HL-60/S4 treated with phorbol 12-myristate 13-acetate at 8.2 ng/mL for 4 days and 3 days (cell line): Measurements from ENCODE around the gene C17orf50.

Experiments
- in situ Hi-C: fragments of 300-500 bp; cut with MboI; formaldehyde crosslinking; loops from 2 replicates; pipeline ENCODE4 v1.15.0; 2022; ENCODE audit warnings: low sequenced_read_pairs

C17orf50 gene

DNA sequence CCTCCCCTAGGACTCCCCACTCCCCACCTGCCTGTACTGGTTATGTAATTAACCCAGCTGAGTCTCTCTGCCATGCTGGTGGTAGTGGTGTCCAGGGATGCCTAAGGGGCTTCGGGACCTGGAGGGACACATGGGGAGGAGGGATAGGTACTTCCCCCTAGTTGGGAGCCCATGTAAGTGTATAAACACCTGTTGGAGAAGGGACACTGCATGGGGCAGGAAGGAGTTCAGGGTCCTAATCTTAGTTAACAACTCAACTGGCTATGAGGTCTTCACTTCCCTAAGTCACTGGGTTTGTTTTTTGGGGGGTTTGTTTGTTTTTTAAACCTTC lies 27.9 kb upstream of the C17orf50 start:
- in situ Hi-C loops = loop anchor here (25.0 kb wide), 1 partner anchor 120 kb away; no protein-coding TSS in a partner anchor

DNA sequence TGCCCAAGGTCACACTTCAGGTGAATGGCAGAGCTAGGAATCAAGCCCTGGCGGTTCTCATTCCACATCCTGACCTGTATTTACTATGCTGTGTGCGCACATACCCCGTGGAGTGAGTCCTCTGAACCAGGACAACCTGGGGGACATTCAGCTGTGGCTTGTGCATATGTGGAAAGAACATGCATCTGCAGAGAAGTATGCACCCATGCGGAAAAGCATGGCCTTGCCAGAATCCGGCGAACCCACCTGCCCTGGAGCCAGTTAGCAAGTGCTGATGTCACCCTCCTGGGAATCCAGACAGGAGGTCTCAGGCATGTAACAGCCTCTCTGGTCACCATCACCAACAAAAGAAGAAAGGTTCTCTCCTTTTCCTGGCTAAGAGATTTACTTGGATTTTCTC lies 27.3 kb upstream of the C17orf50 start:
- in situ Hi-C loops = loop anchor here (25.0 kb wide), 1 partner anchor 121 kb away; no protein-coding TSS in a partner anchor

- in situ Hi-C loops = loop anchor here (25.0 kb wide), 1 partner anchor 122 kb away; no protein-coding TSS in a partner anchor
Measured at GRCh38 chr17:35734396-35734795, 26.3 kb upstream of the C17orf50 start.

DNA sequence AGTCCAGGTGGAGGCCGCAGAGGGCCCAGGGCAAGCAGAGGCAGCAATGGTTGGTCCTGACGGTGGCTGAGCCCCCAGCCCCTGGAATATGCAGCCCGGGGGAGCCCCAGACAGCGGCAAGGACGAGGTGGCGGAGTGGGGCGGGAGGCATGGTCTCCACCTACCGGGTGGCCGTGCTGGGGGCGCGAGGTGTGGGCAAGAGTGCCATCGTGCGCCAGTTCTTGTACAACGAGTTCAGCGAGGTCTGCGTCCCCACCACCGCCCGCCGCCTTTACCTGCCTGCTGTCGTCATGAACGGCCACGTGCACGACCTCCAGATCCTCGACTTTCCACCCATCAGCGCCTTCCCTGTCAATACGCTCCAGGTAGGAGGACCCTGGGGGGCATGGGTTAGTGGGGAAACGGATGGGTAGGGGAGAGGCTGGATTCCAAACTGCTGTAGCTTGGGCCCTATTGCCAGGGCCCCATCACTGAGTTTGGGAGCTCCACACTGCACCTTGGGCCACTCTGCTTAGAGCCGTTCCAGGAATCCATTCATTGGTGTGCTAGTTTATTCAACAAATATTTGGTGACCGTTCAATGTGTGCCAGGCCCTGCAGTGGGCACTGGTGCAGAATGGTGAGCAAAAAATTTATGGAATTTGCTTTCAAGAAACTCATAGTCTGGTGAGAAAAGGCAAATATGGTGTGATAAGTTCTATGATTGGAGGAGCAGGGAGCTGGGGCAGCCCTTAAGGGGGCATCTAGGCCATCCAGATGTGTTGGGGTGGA lies 25.5 kb upstream of the C17orf50 start:
- in situ Hi-C loops = loop anchor here (25.0 kb wide), 1 partner anchor 123 kb away; no protein-coding TSS in a partner anchor

DNA sequence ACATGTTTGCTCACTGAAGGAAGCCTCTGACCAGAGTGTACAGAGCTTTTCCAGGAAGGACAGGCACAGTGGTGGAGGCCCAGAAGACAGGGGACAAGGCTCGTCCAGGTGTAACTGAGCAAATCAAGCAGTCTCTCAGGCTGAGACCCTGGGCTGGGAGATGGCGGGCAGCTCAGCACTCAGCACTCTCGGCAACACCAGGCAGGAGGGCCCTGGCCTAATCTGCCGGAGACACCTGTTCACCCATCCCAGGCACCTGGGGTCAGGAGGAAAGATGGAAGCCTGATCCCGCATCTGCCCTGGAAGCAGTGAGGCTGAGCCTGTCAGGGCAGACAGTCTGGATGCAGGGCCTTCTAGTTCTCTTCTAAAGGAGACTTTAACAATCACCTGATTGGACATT lies 24.5 kb upstream of the C17orf50 start:
- in situ Hi-C loops = loop anchor here (25.0 kb wide), 1 partner anchor 124 kb away; no protein-coding TSS in a partner anchor

- in situ Hi-C loops = loop anchor here (25.0 kb wide), 1 partner anchor 126 kb away; no protein-coding TSS in a partner anchor
Measured at GRCh38 chr17:35738519-35739133, 22.1 kb upstream of the C17orf50 start.

DNA sequence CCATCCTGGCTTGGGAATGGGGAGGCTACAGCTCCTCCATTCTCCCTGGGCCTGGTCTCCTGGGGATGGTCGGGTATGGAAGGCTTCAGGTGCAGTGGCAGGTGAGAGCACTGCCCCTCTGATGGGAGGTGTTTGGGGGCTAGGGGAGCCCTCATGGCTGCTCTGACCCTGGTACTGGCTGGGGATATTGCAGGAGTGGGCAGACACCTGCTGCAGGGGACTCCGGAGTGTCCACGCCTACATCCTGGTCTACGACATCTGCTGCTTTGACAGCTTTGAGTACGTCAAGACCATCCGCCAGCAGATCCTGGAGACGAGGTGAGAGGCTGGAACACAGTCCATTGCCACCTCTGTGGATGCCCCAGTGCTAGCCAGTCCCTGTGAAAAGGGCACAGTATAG lies 20.5 kb upstream of the C17orf50 start:
- in situ Hi-C loops = loop anchor here (25.0 kb wide), 1 partner anchor 128 kb away; no protein-coding TSS in a partner anchor

DNA sequence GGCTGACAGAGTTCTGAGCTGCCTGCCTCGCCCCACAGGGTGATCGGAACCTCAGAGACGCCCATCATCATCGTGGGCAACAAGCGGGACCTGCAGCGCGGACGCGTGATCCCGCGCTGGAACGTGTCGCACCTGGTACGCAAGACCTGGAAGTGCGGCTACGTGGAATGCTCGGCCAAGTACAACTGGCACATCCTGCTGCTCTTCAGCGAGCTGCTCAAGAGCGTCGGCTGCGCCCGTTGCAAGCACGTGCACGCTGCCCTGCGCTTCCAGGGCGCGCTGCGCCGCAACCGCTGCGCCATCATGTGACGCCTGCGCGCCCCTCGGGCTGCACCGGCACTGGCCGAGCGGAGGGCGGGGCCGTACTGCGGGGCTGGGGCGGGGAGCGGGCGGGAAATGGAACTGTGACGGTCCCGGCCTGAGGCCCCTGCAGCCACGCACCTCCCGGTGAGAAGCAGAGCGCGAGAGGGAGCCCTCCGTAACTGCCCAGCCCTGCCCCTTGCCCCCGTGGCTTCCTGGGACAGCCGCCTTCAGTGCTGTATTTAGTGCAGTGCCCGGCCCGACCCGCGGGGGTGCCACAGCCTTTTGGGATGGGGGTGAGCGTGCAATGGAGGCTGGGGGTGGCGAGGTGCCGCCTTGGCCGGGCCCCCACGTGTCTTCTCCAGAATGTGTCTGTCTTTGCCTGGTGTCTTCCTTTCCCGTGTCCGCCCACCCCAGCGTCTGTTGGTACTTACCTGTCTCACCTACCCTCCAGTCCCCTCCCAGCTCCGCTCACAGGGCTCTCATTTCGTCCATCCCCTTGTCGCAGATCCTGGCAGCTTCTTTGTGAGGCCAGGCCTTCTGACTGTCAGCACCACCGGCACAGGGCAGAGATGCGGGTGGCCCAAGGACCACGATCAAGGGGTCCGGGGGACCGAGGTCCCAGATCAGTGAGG lies 19.4 kb upstream of the C17orf50 start:
- in situ Hi-C loops = loop anchor here (25.0 kb wide), 1 partner anchor 129 kb away; no protein-coding TSS in a partner anchor

DNA sequence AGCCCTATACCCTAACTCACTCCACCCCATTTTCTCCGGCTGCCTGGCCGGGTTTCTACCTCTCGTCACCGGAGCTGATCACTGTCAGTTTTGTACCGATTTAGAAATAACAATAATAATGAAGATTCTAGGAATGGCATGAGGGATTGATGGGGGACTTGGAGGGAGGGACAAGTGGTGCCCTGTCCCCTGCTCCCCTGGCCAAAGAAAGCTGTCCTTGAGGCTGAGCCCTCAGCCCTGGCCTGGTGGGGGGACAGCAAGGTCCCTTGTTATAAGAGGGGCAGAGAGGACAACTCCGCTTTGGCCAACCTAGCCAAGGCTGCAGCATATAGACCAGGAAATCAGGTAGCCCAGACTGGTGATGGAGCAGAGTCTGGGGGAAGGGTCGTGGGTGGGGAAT lies 18.2 kb upstream of the C17orf50 start:
- in situ Hi-C loops = loop anchor here (25.0 kb wide), 1 partner anchor 130 kb away; no protein-coding TSS in a partner anchor

DNA sequence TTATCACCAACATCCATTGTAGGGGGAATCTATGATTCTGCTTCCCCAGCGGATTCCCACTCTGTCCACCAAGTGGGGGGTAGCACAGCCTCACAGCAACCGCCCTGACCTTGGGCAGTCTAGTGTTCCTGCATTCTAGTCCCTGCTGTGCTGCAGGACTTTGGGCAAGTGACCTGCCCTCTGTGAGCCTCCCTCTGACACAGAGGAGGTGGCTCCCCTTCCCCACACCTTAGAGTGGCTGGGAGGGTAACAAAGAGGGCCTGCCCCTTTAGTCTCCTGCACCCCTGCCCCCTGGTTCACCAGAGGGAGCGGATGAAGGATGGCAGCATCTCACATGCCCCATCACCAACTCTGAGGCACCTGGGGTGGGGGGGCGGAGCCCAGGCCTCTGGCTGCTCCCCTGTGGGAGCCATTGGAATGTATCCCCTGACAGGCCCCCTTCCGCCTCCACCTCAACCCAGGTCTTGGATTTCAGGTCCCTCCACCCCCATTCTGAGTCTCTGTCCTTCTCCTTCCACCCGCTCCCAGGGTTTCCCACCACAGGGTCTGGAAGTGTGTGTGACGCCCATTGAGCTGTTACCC lies 17.7 kb upstream of the C17orf50 start:
- in situ Hi-C loops = loop anchor here (25.0 kb wide), 1 partner anchor 131 kb away; no protein-coding TSS in a partner anchor

DNA sequence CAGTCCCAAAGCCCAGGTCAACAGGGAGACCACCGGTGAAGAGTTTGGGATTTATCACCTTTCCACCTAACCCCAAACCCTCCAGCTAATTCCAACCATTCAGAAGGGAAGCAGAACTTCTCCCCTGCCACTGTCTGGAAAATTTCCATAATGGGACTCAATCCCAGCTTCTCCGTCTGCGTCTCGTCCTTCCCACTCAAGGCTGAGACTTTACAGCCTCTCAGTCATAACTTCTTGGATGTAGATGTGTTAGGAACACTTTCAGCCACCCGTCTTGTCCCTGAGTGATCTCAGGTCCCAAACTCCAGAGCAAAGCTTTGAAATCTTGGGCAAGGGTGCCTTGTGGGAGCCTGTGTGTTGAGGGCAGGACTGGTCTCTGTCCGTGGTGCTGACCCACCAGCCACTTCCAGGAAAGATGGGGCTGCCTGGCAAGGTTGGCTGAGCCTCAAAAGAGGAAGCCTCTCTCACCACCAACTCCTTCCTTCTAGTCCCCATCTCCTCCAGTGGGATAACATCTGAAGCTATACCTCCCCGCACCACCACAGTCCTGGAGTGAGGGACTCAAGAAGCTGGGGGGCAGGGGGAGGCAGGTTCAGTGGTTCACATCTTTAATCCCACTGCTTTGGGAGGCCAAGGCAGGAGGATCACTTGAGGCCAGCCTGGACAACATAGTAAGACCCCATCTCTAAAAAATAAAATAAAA lies 16.9 kb upstream of the C17orf50 start:
- in situ Hi-C loops = loop anchor here (25.0 kb wide), 1 partner anchor 131 kb away; no protein-coding TSS in a partner anchor

GRCh38 chr17:35744830-35745229 lies 15.9 kb upstream of the C17orf50 start:
- in situ Hi-C loops = loop anchor here (25.0 kb wide), 1 partner anchor 133 kb away; no protein-coding TSS in a partner anchor

DNA sequence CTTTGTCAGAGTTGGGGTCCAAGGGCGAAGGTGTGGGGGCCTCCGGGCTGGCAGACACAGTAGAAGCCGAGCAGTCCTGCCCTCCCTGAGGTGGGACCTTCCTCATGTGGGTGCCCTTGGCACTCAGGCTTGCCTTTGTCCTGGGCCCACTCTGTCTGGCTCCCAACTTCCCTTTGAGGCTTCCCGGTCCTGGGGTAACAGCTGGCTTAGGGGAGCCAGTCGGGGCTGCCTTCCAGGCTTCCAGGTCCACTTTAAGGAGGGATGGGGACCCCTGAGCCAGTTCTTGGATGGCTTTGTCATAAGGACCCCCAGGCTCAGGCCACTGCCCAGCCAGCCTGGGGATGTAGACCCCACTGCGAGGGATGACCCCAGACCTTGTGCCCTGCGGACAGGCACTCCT lies 15.4 kb upstream of the C17orf50 start:
- in situ Hi-C loops = loop anchor here (25.0 kb wide), 1 partner anchor 133 kb away; no protein-coding TSS in a partner anchor

GRCh38 chr17:35745749-35746320 lies 14.9 kb upstream of the C17orf50 start:
- in situ Hi-C loops = loop anchor here (25.0 kb wide), 1 partner anchor 134 kb away; no protein-coding TSS in a partner anchor

GRCh38 chr17:35747540-35748017 lies 13.1 kb upstream of the C17orf50 start:
- in situ Hi-C loops = loop anchor here (25.0 kb wide), 1 partner anchor 135 kb away; no protein-coding TSS in a partner anchor

DNA sequence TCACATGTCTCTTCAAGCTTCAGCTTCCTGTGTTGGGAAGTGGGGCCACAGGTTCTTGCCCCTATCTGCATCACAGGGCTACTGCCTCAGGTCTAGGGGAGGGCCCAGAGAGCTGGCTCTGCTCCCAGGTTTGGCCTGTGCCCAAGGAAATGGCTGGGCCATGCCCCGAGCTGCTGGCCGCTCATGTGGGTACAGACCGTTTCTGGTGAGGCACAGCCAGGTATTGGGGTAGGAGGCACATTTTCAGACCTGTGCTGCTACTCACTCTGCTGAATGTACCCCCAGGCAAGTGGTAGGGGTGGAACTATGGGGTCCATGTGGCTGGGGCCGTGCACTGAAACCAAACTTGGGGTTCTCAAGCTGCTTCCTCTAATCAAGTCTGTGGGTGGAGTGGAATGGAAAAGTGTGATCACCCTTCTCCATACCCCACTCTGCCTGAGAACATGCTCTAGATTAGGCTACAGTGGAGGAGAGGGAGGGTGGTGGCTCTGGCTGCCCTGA lies 12.3 kb upstream of the C17orf50 start:
- in situ Hi-C loops = loop anchor here (25.0 kb wide), 1 partner anchor 136 kb away; no protein-coding TSS in a partner anchor

- in situ Hi-C loops = loop anchor here (25.0 kb wide), 1 partner anchor 137 kb away; no protein-coding TSS in a partner anchor
Measured at GRCh38 chr17:35748979-35749378, 11.7 kb upstream of the C17orf50 start.
